ENCODE measurements around the gene POLA2. TPM values are rescaled to one million over a fixed set of nuclear protein-coding genes. Genes with fewer than 3 reads are reported as not detected.
"Not testable (repeated sequence)": the region's sequence is repeated elsewhere in the genome, so short reads cannot be mapped to it uniquely, and the experiment has no call there.

The POLA2 gene
- total RNA-seq, 5 donors from 2014 or later (not counting 1 experiment from before 2014, with no cell fraction given), result 15.1 to 24.2 (median 20.4) TPM

- ChIA-PET CTCF (interaction anchor here in 1 of 2 donors (0.6 to 1.7 kb wide), 4 partner anchors 13 to 67 kb away, joined by 3 to 8 read pairs (median 4); partner anchors contain the start of gene CDC42EP2), POLR2A (interaction anchor here in 1 of 2 donors (0.8 kb wide), 1 partner anchor 10 kb away, joined by 6 read pairs; no protein-coding TSS in a partner anchor)
- H3K36me3 ChIP-seq (ENCODE audit: control insufficient read depth in 2 of 2, extremely low read depth in 1 of 2, insufficient read depth in 1 of 2, low read length in 1 of 2), result peaks cover 0 to 9% of the 10 kb centered on the region in 2 donors
Measured at GRCh38 chr11:65262381-65262680, 569 bp downstream of the POLA2 start.

GRCh38 chr11:65262776-65263175, 1.0 kb downstream of the POLA2 start:
- Mint-ChIP-seq H3K4me3 (peak overlapping the region; percentile 82 to 90 (median 86)), H3K27me3 (no peaks in the 10 kb centered on the region), H3K9me3 (no peaks in the 10 kb centered on the region), H3K36me3 (no peaks in the 10 kb centered on the region), H3K4me1 (peaks cover 33 to 53% (median 49%) of the 10 kb centered on the region in 3 donors), H3K27ac (peak overlapping the region; percentile 61 to 82)
- H3K27me3 ChIP-seq (replicated peaks in 1 of 2; ENCODE audit: control insufficient read depth in 2 of 2, extremely low read depth in 1 of 2, insufficient read depth in 2 of 2, low read length in 1 of 2), result no peaks in the 10 kb centered on the region
- H3K4me3 ChIP-seq (ENCODE audit: control insufficient read depth in 1 of 2, extremely low read depth in 1 of 2, low read length in 1 of 2), result peak overlapping the region; percentile 93 to 97
- POLR2A ChIA-PET, result interaction anchor here in 1 of 2 donors (0.6 kb wide), 1 partner anchor 234 kb away, joined by 3 read pairs; no protein-coding TSS in a partner anchor
- peaks cover 0 to 9% of the 10 kb centered on the region in 2 donors for H3K36me3 ChIP-seq (ENCODE audit: control insufficient read depth in 2 of 2, extremely low read depth in 1 of 2, insufficient read depth in 1 of 2, low read length in 1 of 2)
- H3K9me3 ChIP-seq, result no peaks in the 10 kb centered on the region
- DNase-seq (peak in 1 of 35 experiments; percentile 17), ATAC-seq (replicated peaks in 1 of 4) (no peak)
- peaks cover 14 to 29% of the 10 kb centered on the region in 2 experiments for H3K4me1 ChIP-seq (ENCODE audit: control insufficient read depth in 1 of 2, extremely low read depth in 1 of 2, insufficient read depth in 2 of 2, low read length in 2 of 2)
- no CpG with 5 or more reads among the region's 6 CpGs for WGBS (ENCODE audit: insufficient coverage)
- no peak overlapping the region for H3K27ac ChIP-seq (ENCODE audit: low read length)
- CTCF ChIA-PET, result interaction anchor here in 1 of 2 donors (1.1 to 1.7 kb wide), 2 partner anchors 37 to 52 kb away, joined by 3 to 5 read pairs; partner anchors contain the start of gene CDC42EP2

More at GRCh38 chr11:65262381-65262680, 569 bp downstream of the POLA2 start:
- H3K4me3 ChIP-seq (ENCODE audit: control insufficient read depth in 1 of 2, extremely low read depth in 1 of 2, low read length in 1 of 2), result peak overlapping the region; percentile 93 to 97
- peak overlapping the region; percentile 86 for H3K27ac ChIP-seq (ENCODE audit: low read length)
- no peaks in the 10 kb centered on the region for H3K36me3 Mint-ChIP-seq
- WGBS (ENCODE audit: insufficient coverage), result 4% methylated on average over 9 of the region's 16 CpGs
- peaks cover 14 to 29% of the 10 kb centered on the region in 2 experiments for H3K4me1 ChIP-seq (ENCODE audit: control insufficient read depth in 1 of 2, extremely low read depth in 1 of 2, insufficient read depth in 2 of 2, low read length in 2 of 2)
- peaks cover 33 to 53% (median 49%) of the 10 kb centered on the region in 3 donors for H3K4me1 Mint-ChIP-seq
- no peaks in the 10 kb centered on the region for H3K27me3 ChIP-seq (replicated peaks in 1 of 2; ENCODE audit: control insufficient read depth in 2 of 2, extremely low read depth in 1 of 2, insufficient read depth in 2 of 2, low read length in 1 of 2)
- ATAC-seq (replicated peaks in 1 of 4) (no peak), DNase-seq (peak in 16 of 35 experiments; percentile 3 to 56 (median 11))
- H3K9me3 Mint-ChIP-seq, result no peaks in the 10 kb centered on the region
- H3K4me3 Mint-ChIP-seq, result peak overlapping the region; percentile 82 to 90 (median 86)
- no peaks in the 10 kb centered on the region for H3K27me3 Mint-ChIP-seq
- peak overlapping the region; percentile 39 to 82 for H3K27ac Mint-ChIP-seq
- H3K9me3 ChIP-seq, result no peaks in the 10 kb centered on the region

GRCh38 chr11:65264747-65265146, 3.0 kb downstream of the POLA2 start:
- not testable (repeated sequence) for H3K9me3 Mint-ChIP-seq; H3K27me3 ChIP-seq (replicated peaks in 1 of 2; ENCODE audit: control insufficient read depth in 2 of 2, extremely low read depth in 1 of 2, insufficient read depth in 2 of 2, low read length in 1 of 2); H3K4me3 ChIP-seq (ENCODE audit: control insufficient read depth in 1 of 2, extremely low read depth in 1 of 2, low read length in 1 of 2); H3K27me3 Mint-ChIP-seq; H3K9me3 ChIP-seq; ATAC-seq (replicated peaks in 1 of 4); H3K27ac Mint-ChIP-seq; DNase-seq; H3K36me3 Mint-ChIP-seq; H3K27ac ChIP-seq (ENCODE audit: low read length)
- Mint-ChIP-seq H3K4me3 (peak overlapping the region in 2 of 3 donors; percentile 37 to 58), H3K4me1 (peaks cover 26 to 44% (median 40%) of the 10 kb centered on the region in 3 donors)
- WGBS (ENCODE audit: insufficient coverage), result 94% methylated on average over 8 of the region's 11 CpGs
- peaks cover 2 to 16% of the 10 kb centered on the region in 2 donors for H3K36me3 ChIP-seq (ENCODE audit: control insufficient read depth in 2 of 2, extremely low read depth in 1 of 2, insufficient read depth in 1 of 2, low read length in 1 of 2)
- CTCF ChIA-PET, result interaction anchor here in 1 of 2 donors (0.5 to 1.9 kb wide), 2 partner anchors 10 to 38 kb away, joined by 3 to 5 read pairs; no protein-coding TSS in a partner anchor
- H3K4me1 ChIP-seq (ENCODE audit: control insufficient read depth in 1 of 2, extremely low read depth in 1 of 2, insufficient read depth in 2 of 2, low read length in 2 of 2), result peaks cover 12 to 29% of the 10 kb centered on the region in 2 experiments
- POLR2A ChIA-PET, result interaction anchor here in 1 of 2 donors (0.7 kb wide), 1 partner anchor 65 kb away, joined by 3 read pairs; no protein-coding TSS in a partner anchor

GRCh38 chr11:65266210-65266609, 4.4 kb downstream of the POLA2 start:
- ATAC-seq (replicated peaks in 1 of 4), result no peak
- Mint-ChIP-seq H3K36me3 (peaks cover 16% of the 10 kb centered on the region), H3K27me3 (no peaks in the 10 kb centered on the region), H3K4me3 (no peak overlapping the region), H3K4me1 (peaks cover 19 to 34% (median 32%) of the 10 kb centered on the region in 3 donors), H3K9me3 (no peaks in the 10 kb centered on the region), H3K27ac (peak overlapping the region in 1 of 2 donors; percentile 3)
- H3K4me3 ChIP-seq (ENCODE audit: control insufficient read depth in 1 of 2, extremely low read depth in 1 of 2, low read length in 1 of 2), result no peak overlapping the region
- peak in 2 of 35 experiments; percentile 4 to 9 for DNase-seq
- 100% methylated on average over 1 of the region's 2 CpGs for WGBS (ENCODE audit: insufficient coverage)
- POLR2A ChIA-PET, result interaction anchor here in 1 of 2 donors (0.5 kb wide), 1 partner anchor 9 kb away, joined by 3 read pairs; no protein-coding TSS in a partner anchor
- no peak overlapping the region for H3K27ac ChIP-seq (ENCODE audit: low read length)
- H3K36me3 ChIP-seq (ENCODE audit: control insufficient read depth in 2 of 2, extremely low read depth in 1 of 2, insufficient read depth in 1 of 2, low read length in 1 of 2), result peaks cover 14 to 27% of the 10 kb centered on the region in 2 donors
- H3K27me3 ChIP-seq (replicated peaks in 1 of 2; ENCODE audit: control insufficient read depth in 2 of 2, extremely low read depth in 1 of 2, insufficient read depth in 2 of 2, low read length in 1 of 2), result no peaks in the 10 kb centered on the region
- no peaks in the 10 kb centered on the region for H3K9me3 ChIP-seq
- H3K4me1 ChIP-seq (ENCODE audit: control insufficient read depth in 1 of 2, extremely low read depth in 1 of 2, insufficient read depth in 2 of 2, low read length in 2 of 2), result peaks cover 7 to 21% of the 10 kb centered on the region in 2 experiments
- CTCF ChIA-PET, result interaction anchor here (0.5 to 1.9 kb wide), 5 partner anchors 9 to 67 kb away, joined by 3 to 5 read pairs (median 5); no protein-coding TSS in a partner anchor

GRCh38 chr11:65274735-65275682, 13.2 kb downstream of the POLA2 start:
- no peaks in the 10 kb centered on the region for H3K27me3 Mint-ChIP-seq
- ATAC-seq (replicated peaks in 1 of 4) (peak in 3 of 4 experiments; percentile 48 to 60 (median 50)), DNase-seq (peak in 13 of 35 experiments; percentile 3 to 58 (median 15))
- no peaks in the 10 kb centered on the region for H3K9me3 ChIP-seq
- WGBS (ENCODE audit: insufficient coverage), result 100% methylated on average over 2 of the region's 6 CpGs
- no peaks in the 10 kb centered on the region for H3K4me1 ChIP-seq (ENCODE audit: control insufficient read depth in 1 of 2, extremely low read depth in 1 of 2, insufficient read depth in 2 of 2, low read length in 2 of 2)
- H3K27me3 ChIP-seq (replicated peaks in 1 of 2; ENCODE audit: control insufficient read depth in 2 of 2, extremely low read depth in 1 of 2, insufficient read depth in 2 of 2, low read length in 1 of 2), result no peaks in the 10 kb centered on the region
- H3K36me3 ChIP-seq (ENCODE audit: control insufficient read depth in 2 of 2, extremely low read depth in 1 of 2, insufficient read depth in 1 of 2, low read length in 1 of 2), result peaks cover 16 to 40% of the 10 kb centered on the region in 2 donors
- no peak overlapping the region for H3K4me3 Mint-ChIP-seq
- H3K4me1 Mint-ChIP-seq, result peaks cover 5 to 10% (median 9%) of the 10 kb centered on the region in 3 donors
- CTCF ChIA-PET, result interaction anchor here (0.6 to 2.3 kb wide), 14 partner anchors 9 to 1395 kb away, joined by 3 to 15 read pairs (median 5); no protein-coding TSS in a partner anchor
- H3K27ac Mint-ChIP-seq, result no peak overlapping the region
- H3K9me3 Mint-ChIP-seq, result no peaks in the 10 kb centered on the region
- no peak overlapping the region for H3K4me3 ChIP-seq (ENCODE audit: control insufficient read depth in 1 of 2, extremely low read depth in 1 of 2, low read length in 1 of 2)
- POLR2A ChIA-PET, result interaction anchor here in 1 of 2 donors (0.6 to 0.8 kb wide), 4 partner anchors 9 to 225 kb away, joined by 3 to 6 read pairs (median 4); no protein-coding TSS in a partner anchor
- H3K36me3 Mint-ChIP-seq, result peaks cover 37% of the 10 kb centered on the region
- H3K27ac ChIP-seq (ENCODE audit: low read length), result no peak overlapping the region

All from T-cell (primary cell).